ENCODE data around the gene RASGRP2.

RASGRP2 gene

DNA sequence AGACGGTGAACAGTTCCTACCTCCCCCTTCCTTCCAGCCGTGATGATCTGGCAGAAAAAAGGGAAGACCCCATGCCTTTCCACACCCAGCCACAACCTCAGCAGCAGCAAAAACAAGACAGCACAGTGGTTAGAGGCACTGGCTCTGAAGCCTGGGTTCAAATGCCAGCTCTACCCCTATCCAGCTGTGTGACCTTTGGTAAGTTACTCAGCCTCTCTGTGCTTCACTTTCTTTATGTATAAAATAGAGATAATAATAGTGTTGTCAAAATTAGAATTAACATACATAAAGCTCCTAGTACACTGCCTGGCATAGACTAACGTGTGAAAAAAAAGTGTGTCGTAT lies 25.2 kb downstream of the RASGRP2 start:
- Histone ChIP-seq H2AFZ (ENCODE audit: low read length) (no peak overlapping the region), H3K4me3 (ENCODE audit: low read depth, low read length, poor library complexity, severe bottlenecking) (no peak overlapping the region), H3K79me2 (ENCODE audit: insufficient read depth, low read length) (no peaks in the 10 kb centered on the region), H3K9ac (ENCODE audit: low read length) (no peak overlapping the region), H3K9me3 (ENCODE audit: low read length) (no peaks in the 10 kb centered on the region), H3K4me2 (ENCODE audit: low read length) (no peak overlapping the region), H3K9me2 (ENCODE audit: low read depth, low read length) (no peaks in the 10 kb centered on the region), H3F3A (ENCODE audit: insufficient read depth, low read length) (no peaks in the 10 kb centered on the region), H4K20me1 (ENCODE audit: insufficient read depth, low read length) (no peaks in the 10 kb centered on the region), H3K36me3 (ENCODE audit: insufficient read depth, low read length) (no peaks in the 10 kb centered on the region), H3K27me3 (ENCODE audit: insufficient read depth, low read length) (peaks cover 15% of the 10 kb centered on the region), H3K4me1 (ENCODE audit: insufficient read depth, low read length, severe bottlenecking) (peaks cover 2% of the 10 kb centered on the region), H3K27ac (ENCODE audit: low read depth, low read length, poor library complexity, severe bottlenecking) (no peak overlapping the region)
- TF ChIP-seq, protein P1, sequence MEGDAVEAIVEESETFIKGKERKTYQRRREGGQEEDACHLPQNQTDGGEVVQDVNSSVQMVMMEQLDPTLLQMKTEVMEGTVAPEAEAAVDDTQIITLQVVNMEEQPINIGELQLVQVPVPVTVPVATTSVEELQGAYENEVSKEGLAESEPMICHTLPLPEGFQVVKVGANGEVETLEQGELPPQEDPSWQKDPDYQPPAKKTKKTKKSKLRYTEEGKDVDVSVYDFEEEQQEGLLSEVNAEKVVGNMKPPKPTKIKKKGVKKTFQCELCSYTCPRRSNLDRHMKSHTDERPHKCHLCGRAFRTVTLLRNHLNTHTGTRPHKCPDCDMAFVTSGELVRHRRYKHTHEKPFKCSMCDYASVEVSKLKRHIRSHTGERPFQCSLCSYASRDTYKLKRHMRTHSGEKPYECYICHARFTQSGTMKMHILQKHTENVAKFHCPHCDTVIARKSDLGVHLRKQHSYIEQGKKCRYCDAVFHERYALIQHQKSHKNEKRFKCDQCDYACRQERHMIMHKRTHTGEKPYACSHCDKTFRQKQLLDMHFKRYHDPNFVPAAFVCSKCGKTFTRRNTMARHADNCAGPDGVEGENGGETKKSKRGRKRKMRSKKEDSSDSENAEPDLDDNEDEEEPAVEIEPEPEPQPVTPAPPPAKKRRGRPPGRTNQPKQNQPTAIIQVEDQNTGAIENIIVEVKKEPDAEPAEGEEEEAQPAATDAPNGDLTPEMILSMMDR (IDR thresholded peaks at IDR 0.05; ENCODE audit: low read length): no peak
- TF ChIP-seq EZH2 (IDR thresholded peaks at IDR 0.05; ENCODE audit: borderline replicate concordance, low read length): no peak

DNA sequence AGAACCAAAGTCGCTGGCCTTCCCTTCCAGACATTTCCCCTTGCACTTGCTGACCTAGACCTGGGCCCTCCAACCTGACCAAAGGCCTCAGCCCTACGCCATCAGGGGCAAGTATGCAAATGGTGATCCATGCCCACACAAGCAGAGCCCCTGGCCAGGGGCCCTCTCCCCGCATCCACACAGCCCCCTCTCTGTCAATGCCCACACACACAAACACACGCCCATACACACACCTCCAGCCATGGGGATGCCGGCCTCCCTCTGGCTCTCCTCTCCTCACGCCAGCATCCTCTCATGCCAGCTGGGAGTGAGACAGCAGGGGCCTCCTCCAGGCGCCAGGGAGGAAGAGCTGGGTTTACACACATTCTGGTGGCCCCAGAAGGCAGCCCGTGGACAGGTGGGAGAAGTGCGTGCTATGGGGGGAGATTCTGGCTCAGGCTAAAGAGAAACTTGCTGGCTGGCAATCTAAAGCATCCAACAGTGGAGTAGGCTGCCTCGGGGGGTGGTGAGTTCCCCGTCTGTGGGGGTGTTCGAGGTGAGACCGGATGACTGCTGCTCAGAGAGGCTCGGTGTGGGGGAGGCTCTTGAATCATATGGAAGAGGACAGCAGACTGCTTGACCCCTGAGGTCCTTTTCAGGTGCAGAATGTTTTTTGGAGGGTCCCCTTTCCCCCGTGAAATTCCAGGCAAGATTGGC lies 25.7 kb downstream of the RASGRP2 start:
- H3K9me2 ChIP-seq (ENCODE audit: low read depth, low read length): no peaks in the 10 kb centered on the region
- H3K4me2 ChIP-seq (ENCODE audit: low read length): no peak overlapping the region
- no peaks in the 10 kb centered on the region for H3K79me2 ChIP-seq (ENCODE audit: insufficient read depth, low read length)
- H3K4me1 ChIP-seq (ENCODE audit: insufficient read depth, low read length, severe bottlenecking): no peaks in the 10 kb centered on the region
- no peak overlapping the region for H2AFZ ChIP-seq (ENCODE audit: low read length)
- H3K27ac ChIP-seq (ENCODE audit: low read depth, low read length, poor library complexity, severe bottlenecking): no peak overlapping the region
- H3K27me3 ChIP-seq (ENCODE audit: insufficient read depth, low read length): peaks cover 15% of the 10 kb centered on the region
- H3K9me3 ChIP-seq (ENCODE audit: low read length): no peaks in the 10 kb centered on the region
- H3K4me3 ChIP-seq (ENCODE audit: low read depth, low read length, poor library complexity, severe bottlenecking): no peak overlapping the region
- TF ChIP-seq EZH2 (IDR thresholded peaks at IDR 0.05; ENCODE audit: borderline replicate concordance, low read length): no peak
- TF ChIP-seq, protein P1 (IDR thresholded peaks at IDR 0.05; ENCODE audit: low read length): no peak
- H3K36me3 ChIP-seq (ENCODE audit: insufficient read depth, low read length): no peaks in the 10 kb centered on the region
- H3K9ac ChIP-seq (ENCODE audit: low read length): no peak overlapping the region
- H3F3A ChIP-seq (ENCODE audit: insufficient read depth, low read length): no peaks in the 10 kb centered on the region
- H4K20me1 ChIP-seq (ENCODE audit: insufficient read depth, low read length): no peaks in the 10 kb centered on the region

DNA sequence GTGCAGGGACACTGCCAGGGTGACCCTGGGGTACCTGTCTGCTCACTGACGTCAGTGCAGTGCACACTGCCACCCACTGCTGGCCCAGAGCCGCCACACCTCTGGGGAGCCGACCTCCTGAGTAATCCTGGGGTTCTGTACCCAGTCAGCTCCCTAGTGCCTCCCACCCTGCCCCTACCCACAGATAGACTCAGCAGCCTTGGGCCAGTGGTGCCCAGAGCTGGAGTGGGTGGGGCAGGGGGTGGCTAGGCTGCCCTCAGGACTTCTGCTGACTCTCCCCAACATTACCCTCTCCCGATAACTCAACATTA lies 26.7 kb downstream of the RASGRP2 start:
- Histone ChIP-seq H3K27ac (ENCODE audit: low read depth, low read length, poor library complexity, severe bottlenecking) (no peak overlapping the region), H4K20me1 (ENCODE audit: insufficient read depth, low read length) (no peaks in the 10 kb centered on the region), H3K79me2 (ENCODE audit: insufficient read depth, low read length) (no peaks in the 10 kb centered on the region), H3K27me3 (ENCODE audit: insufficient read depth, low read length) (peaks cover 13% of the 10 kb centered on the region), H3F3A (ENCODE audit: insufficient read depth, low read length) (no peaks in the 10 kb centered on the region), H3K9me3 (ENCODE audit: low read length) (no peaks in the 10 kb centered on the region), H3K4me2 (ENCODE audit: low read length) (no peak overlapping the region), H3K36me3 (ENCODE audit: insufficient read depth, low read length) (no peaks in the 10 kb centered on the region), H3K9me2 (ENCODE audit: low read depth, low read length) (no peaks in the 10 kb centered on the region), H2AFZ (ENCODE audit: low read length) (no peak overlapping the region), H3K4me1 (ENCODE audit: insufficient read depth, low read length, severe bottlenecking) (no peaks in the 10 kb centered on the region), H3K9ac (ENCODE audit: low read length) (no peak overlapping the region), H3K4me3 (ENCODE audit: low read depth, low read length, poor library complexity, severe bottlenecking) (no peak overlapping the region)
- TF ChIP-seq, protein P1 (IDR thresholded peaks at IDR 0.05; ENCODE audit: low read length): no peak
- no peak for TF ChIP-seq EZH2 (IDR thresholded peaks at IDR 0.05; ENCODE audit: borderline replicate concordance, low read length)

Data from OCI-LY1 (cell line).